ENCODE results near the gene SERPINC1.

DNA sequence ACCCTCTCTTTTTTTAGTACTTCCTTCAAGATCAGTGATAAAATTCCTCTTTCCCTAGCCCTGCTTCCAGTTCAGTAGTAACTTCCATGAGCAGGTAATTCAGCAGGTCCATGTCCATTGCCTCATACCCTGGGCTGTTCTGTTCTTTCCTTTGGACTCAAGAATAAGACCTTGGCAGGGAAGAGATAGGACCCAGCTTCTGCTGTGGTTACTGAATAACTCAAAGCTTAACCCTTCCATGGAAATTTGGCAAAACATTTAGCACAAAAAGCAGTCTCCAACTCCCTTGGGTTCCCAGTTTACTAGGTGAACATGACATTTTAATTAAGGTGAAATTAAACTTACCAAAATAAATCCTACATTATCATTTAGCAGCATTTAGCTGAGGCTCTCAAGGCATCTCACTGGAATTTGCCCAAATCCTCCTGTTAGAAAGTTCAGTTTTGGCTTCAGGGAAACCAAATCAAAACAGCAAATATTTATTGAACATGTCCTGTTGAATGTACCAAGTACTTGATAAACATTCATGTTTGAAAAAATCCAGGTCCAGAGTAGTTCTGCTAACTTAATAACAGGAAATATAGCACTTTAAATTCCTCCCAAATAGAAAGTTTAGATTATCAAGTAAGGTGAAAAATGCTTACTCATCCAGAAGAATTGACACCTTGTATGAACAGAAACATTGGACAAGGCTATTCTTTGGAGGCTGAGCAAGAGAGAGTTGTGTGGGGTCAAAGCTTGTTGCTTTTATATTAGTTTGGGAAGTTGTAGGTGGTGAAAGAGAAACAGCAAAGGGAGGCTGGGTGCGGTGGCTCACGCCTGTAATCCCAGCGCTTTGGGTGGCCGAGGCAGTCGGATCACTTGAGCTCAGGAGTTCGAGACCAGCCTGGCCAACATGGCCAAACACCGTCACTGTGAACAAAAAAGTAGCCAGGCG is 8.4 kb upstream of the SERPINC1 start:
- TF ChIP-seq, protein P1, sequence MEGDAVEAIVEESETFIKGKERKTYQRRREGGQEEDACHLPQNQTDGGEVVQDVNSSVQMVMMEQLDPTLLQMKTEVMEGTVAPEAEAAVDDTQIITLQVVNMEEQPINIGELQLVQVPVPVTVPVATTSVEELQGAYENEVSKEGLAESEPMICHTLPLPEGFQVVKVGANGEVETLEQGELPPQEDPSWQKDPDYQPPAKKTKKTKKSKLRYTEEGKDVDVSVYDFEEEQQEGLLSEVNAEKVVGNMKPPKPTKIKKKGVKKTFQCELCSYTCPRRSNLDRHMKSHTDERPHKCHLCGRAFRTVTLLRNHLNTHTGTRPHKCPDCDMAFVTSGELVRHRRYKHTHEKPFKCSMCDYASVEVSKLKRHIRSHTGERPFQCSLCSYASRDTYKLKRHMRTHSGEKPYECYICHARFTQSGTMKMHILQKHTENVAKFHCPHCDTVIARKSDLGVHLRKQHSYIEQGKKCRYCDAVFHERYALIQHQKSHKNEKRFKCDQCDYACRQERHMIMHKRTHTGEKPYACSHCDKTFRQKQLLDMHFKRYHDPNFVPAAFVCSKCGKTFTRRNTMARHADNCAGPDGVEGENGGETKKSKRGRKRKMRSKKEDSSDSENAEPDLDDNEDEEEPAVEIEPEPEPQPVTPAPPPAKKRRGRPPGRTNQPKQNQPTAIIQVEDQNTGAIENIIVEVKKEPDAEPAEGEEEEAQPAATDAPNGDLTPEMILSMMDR (IDR thresholded peaks at IDR 0.05): no peak
- peak in 2 of 3 donors; percentile 35 to 37 for TF ChIP-seq POLR2A (IDR thresholded peaks at IDR 0.05)
